ENCODE measurements around the gene SELENOO. TPM values are rescaled to one million over a fixed set of nuclear protein-coding genes. Genes with fewer than 3 reads are reported as not detected.

Gene SELENOO
- total RNA-seq, 1 donor from 2014 or later = 15.0 TPM

DNA sequence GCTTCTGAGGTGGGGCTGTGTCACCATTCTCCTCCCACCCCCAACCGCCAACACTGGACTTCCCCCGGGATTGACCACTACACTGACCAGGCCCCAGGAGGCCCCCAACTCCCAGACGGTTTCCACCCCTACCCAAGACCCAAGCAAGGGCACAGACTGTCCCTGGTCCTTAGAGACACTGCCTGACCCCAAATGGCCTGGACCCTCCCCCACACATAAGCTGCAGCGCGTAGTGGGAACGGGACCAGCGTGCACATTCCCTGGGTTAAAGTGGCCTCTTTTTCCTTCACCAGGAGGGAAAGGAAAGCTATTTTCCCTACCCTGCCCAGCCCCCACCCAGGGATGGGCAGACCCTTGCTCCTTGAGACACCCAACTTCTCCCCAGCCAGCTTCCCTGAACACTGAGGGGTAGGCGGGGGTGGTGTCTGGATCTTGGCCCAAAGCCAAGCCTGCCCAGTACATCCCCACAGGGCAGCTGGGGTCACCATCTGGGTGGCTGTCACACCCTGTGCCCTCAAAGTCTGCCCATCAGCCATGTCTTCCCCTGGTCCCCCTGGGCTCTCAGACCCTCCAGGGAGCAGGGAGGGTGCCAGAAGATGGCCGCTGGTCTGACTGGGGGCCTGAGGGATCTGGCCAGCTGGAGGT lies 62.3 kb downstream of the SELENOO start:
- intact Hi-C loops (cut with micrococcal nuclease) = no loop called here
- H3K27me3 ChIP-seq (ENCODE audit: low read depth) = peaks cover 11% of the 10 kb centered on the region
- DNase-seq = no peak
- no peak overlapping the region for H3K27ac ChIP-seq (replicated peaks)
- no peak overlapping the region for H3K4me3 ChIP-seq
- no peaks in the 10 kb centered on the region for H3K9me3 ChIP-seq (replicated peaks)
- TF ChIP-seq, protein P1, sequence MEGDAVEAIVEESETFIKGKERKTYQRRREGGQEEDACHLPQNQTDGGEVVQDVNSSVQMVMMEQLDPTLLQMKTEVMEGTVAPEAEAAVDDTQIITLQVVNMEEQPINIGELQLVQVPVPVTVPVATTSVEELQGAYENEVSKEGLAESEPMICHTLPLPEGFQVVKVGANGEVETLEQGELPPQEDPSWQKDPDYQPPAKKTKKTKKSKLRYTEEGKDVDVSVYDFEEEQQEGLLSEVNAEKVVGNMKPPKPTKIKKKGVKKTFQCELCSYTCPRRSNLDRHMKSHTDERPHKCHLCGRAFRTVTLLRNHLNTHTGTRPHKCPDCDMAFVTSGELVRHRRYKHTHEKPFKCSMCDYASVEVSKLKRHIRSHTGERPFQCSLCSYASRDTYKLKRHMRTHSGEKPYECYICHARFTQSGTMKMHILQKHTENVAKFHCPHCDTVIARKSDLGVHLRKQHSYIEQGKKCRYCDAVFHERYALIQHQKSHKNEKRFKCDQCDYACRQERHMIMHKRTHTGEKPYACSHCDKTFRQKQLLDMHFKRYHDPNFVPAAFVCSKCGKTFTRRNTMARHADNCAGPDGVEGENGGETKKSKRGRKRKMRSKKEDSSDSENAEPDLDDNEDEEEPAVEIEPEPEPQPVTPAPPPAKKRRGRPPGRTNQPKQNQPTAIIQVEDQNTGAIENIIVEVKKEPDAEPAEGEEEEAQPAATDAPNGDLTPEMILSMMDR (IDR thresholded peaks at IDR 0.05; ENCODE audit: borderline replicate concordance) = no peak
- H3K36me3 ChIP-seq = no peaks in the 10 kb centered on the region
- H3K4me1 ChIP-seq = peaks cover 53% of the 10 kb centered on the region

DNA sequence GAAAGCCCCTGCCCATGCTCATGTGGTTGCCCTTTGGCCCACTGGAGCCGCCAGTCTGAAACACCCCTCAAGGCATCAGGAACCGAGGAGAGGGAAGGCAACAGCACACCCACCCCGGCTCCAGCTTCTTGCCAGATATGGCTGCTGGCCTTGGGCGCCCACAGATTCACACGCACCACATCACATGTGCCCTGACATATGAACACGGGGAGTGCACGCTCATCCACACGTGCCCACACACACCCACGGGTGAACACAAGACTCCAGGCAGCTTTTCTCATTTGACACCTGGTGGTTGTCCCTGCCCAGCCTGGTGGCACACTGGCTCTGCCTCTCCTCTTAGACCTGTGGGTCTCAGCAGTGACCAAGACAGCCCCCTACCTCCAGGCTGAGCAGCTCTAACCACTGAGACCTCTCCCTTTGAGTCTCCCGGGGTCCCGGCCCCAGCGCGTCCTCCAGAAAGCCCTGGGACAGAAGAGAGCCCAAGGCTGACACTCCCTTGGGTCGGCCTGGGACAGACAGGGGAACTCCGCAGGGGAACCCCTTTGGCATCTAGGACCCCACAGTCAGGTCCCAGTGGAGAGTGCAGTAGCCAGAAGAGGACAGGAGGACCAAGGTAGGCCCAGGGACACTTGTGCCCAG lies 63.4 kb downstream of the SELENOO start:
- no peaks in the 10 kb centered on the region for H3K36me3 ChIP-seq
- H3K4me1 ChIP-seq = peaks cover 53% of the 10 kb centered on the region
- DNase-seq = no peak
- H3K9me3 ChIP-seq (replicated peaks) = no peaks in the 10 kb centered on the region
- TF ChIP-seq, protein P1 (IDR thresholded peaks at IDR 0.05; ENCODE audit: borderline replicate concordance) = no peak
- intact Hi-C loops (cut with micrococcal nuclease) = no loop called here
- H3K27ac ChIP-seq (replicated peaks) = no peak overlapping the region
- H3K4me3 ChIP-seq = no peak overlapping the region
- H3K27me3 ChIP-seq (ENCODE audit: low read depth) = peaks cover 11% of the 10 kb centered on the region

DNA sequence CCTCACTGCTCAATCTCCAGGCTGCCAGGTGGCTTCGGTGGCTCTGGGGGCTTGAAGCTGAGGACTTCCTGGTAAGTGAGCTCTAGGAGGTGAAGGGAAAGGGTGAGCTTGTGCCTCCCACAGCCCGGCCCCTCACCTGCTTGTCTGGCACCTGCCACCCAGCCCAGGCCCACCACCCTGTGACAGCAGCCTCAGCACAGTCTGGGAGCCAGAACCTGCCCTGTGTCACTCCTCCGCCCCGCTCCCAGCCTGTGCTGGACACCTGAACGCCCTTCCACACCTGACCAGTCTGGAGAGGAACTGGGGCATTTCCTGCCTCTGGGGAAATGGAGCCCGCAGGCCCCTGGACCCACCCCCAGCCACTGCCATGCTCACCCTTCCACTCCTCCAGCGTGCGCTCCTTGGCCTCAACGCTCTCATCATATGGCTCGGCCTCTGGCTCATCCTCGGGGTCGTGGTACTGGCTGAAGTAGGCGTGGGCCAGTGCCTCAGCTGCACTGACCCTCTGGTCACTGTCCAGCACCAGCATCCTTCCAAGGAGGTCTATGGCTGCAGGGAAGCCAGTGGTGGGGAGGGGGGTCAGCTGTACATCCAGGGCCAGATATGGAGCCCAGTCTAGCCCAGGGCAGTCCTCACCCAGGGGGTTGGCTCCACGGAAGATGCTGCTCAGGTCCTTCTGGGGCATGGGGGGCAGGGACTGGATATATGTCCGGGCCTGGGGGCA lies 64.3 kb downstream of the SELENOO start:
- no peak for DNase-seq
- intact Hi-C loops (cut with micrococcal nuclease) = no loop called here
- Histone ChIP-seq H3K9me3 (replicated peaks) (no peaks in the 10 kb centered on the region), H3K27ac (replicated peaks) (no peak overlapping the region), H3K4me3 (no peak overlapping the region), H3K27me3 (ENCODE audit: low read depth) (peaks cover 11% of the 10 kb centered on the region), H3K36me3 (no peaks in the 10 kb centered on the region), H3K4me1 (peaks cover 60% of the 10 kb centered on the region)
- TF ChIP-seq, protein P1 (IDR thresholded peaks at IDR 0.05; ENCODE audit: borderline replicate concordance) = no peak

DNA sequence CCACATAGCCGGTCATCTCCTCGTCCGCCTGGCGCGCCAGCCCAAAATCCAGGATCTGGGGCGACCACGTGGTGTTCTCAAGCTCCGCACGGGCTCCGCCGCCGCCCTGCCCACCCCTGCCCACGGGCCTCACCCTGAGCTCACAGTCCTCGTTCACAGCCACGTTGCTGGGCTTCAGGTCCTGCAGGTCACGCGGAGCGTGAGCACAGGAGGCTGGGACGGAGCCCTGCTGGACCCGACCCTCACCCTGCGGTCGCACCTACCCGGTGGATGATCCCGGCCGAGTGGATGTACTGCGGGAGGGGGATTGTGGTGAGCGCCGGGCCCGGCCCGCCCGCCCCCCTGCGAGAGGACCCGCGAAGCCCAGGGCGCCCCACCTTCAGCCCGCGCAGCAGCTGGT lies 66.2 kb downstream of the SELENOO start:
- H3K27ac ChIP-seq (replicated peaks) = no peak overlapping the region
- no peak for DNase-seq
- H3K9me3 ChIP-seq (replicated peaks) = no peaks in the 10 kb centered on the region
- peaks cover 63% of the 10 kb centered on the region for H3K4me1 ChIP-seq
- peaks cover 14% of the 10 kb centered on the region for H3K27me3 ChIP-seq (ENCODE audit: low read depth)
- H3K36me3 ChIP-seq = no peaks in the 10 kb centered on the region
- H3K4me3 ChIP-seq = peak overlapping the region; percentile 61
- TF ChIP-seq, protein P1 (IDR thresholded peaks at IDR 0.05; ENCODE audit: borderline replicate concordance) = no peak
- intact Hi-C loops (cut with micrococcal nuclease) = no loop called here

Other genes starting within 250 kb of the SELENOO start
- 57.1 TPM for gene PIM3, start 240.2 kb upstream of the SELENOO start, total RNA-seq
- not detected for gene IL17REL, start 188.2 kb upstream of the SELENOO start, total RNA-seq
- not detected for gene TTLL8, start 142.7 kb upstream of the SELENOO start, total RNA-seq
- 0.66 TPM for gene MLC1, start 115.6 kb upstream of the SELENOO start, total RNA-seq
- 0.49 TPM for gene MOV10L1, start 111.0 kb upstream of the SELENOO start, total RNA-seq
- 0.58 TPM for gene PANX2, start 30.3 kb upstream of the SELENOO start, total RNA-seq
- gene TRABD, start 15.1 kb upstream of the SELENOO start, total RNA-seq = 21.0 TPM
- 18.3 TPM for gene TUBGCP6, start 44.0 kb downstream of the SELENOO start, total RNA-seq
- gene HDAC10, start 50.3 kb downstream of the SELENOO start, total RNA-seq = 13.6 TPM
- 17.2 TPM for gene MAPK12, start 60.7 kb downstream of the SELENOO start, total RNA-seq
- gene MAPK11, start 69.4 kb downstream of the SELENOO start, total RNA-seq = 7.8 TPM
- 50.2 TPM for gene PLXNB2, start 106.6 kb downstream of the SELENOO start, total RNA-seq
- gene DENND6B, start 126.0 kb downstream of the SELENOO start, total RNA-seq = 1.2 TPM
- 38.6 TPM for gene PPP6R2, start 142.3 kb downstream of the SELENOO start, total RNA-seq